Measurements from ENCODE around the gene ARHGAP26.

DNA sequence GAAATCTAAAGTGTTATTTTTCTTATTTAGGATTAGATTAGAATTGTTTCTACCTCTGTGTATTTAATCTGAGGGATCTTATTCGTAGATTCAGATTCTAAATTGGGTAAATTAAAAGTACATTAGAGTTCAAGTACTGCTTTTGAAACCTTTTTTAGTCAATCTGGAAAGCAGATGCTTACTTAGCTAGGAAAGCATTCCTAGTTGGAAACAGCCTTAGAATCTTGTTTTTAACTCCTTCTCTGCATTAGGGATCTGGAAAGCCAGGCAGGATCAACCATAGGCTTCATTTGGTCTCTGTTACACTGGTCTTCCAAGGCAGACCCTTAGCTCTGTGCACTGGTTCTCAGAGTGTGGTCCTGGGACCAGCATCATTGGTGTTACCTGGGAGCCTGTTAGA, 385.9 kb downstream of the ARHGAP26 start:
- TF ChIP-seq, protein P1, sequence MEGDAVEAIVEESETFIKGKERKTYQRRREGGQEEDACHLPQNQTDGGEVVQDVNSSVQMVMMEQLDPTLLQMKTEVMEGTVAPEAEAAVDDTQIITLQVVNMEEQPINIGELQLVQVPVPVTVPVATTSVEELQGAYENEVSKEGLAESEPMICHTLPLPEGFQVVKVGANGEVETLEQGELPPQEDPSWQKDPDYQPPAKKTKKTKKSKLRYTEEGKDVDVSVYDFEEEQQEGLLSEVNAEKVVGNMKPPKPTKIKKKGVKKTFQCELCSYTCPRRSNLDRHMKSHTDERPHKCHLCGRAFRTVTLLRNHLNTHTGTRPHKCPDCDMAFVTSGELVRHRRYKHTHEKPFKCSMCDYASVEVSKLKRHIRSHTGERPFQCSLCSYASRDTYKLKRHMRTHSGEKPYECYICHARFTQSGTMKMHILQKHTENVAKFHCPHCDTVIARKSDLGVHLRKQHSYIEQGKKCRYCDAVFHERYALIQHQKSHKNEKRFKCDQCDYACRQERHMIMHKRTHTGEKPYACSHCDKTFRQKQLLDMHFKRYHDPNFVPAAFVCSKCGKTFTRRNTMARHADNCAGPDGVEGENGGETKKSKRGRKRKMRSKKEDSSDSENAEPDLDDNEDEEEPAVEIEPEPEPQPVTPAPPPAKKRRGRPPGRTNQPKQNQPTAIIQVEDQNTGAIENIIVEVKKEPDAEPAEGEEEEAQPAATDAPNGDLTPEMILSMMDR (optimal IDR thresholded peaks at IDR 0.05 in 1 of 3, IDR thresholded peaks at IDR 0.05 in 1 of 3, conservative IDR thresholded peaks at IDR 0.05 in 1 of 3; ENCODE audit: extremely low read depth in 1 of 3, insufficient read depth in 2 of 3, low read length in 3 of 3) = no peak
- TF ChIP-seq EZH2 (IDR thresholded peaks at IDR 0.05; ENCODE audit: low read length) = no peak

All from keratinocyte (primary cell).